ENCODE data around the gene UBE2S. TPM values are rescaled to one million over a fixed set of nuclear protein-coding genes. Genes with fewer than 3 reads are reported as not detected.

Gene UBE2S
- total and polyA plus RNA-seq, 3 donors from 2014 or later: 150 to 272 (median 188) TPM

DNA sequence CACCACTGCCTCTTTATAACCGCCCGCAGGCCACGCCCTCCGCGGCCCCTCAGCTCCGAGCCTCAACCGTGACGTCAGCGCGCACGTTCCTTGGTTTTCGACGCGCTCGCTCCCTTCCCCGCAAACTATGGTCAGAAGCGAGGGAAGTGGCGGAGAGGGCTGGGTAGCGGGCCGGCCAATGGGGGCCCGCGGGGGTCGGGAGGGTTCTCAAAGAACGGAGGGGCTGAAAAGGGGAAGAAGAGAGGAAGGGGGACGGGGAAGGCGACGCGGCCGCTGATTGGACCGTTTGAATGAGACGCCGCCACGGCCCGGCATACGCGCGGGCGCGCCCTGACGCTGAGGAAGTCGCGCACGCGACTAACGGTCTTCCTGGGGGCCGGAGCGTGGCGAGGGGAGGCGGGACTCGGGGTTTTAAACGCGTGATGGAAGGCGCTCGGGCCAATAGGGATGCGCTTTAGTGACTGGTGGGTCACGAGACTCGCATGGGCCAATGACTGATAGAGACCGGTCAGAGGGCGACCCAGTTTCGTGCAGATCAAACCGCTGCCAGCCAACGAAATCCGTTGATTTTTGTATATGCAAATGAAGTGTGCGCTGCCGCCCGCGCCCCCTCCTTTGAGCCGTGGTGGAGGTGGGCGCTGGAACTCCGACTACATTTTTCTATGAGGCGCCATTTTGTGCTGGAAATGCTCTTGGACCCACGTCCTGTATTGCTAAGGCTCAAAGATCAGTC lies 378 bp upstream of the UBE2S start:
- no peaks in the 10 kb centered on the region for H3K27me3 ChIP-seq
- H3K4me3 ChIP-seq: peak overlapping the region; percentile 86 to 98
- H3K9me3 ChIP-seq: no peaks in the 10 kb centered on the region
- WGBS, 2 donors: 0% methylated on average over 47 to 61 of the region's 72 CpGs
- intact Hi-C loops (cut with DNase I; ENCODE audit: low total_unique reads): no loop called here
- peaks cover 19% of the 10 kb centered on the region for H3K4me1 ChIP-seq
- DNase-seq: peak; percentile 100
- no peaks in the 10 kb centered on the region for H3K36me3 ChIP-seq (ENCODE audit: low read depth, missing control alignments)
- H3K27ac ChIP-seq: peak overlapping the region; percentile 99 to 100
- no peak for TF ChIP-seq POLR2A (IDR thresholded peaks at IDR 0.05)
- TF ChIP-seq, protein P1, sequence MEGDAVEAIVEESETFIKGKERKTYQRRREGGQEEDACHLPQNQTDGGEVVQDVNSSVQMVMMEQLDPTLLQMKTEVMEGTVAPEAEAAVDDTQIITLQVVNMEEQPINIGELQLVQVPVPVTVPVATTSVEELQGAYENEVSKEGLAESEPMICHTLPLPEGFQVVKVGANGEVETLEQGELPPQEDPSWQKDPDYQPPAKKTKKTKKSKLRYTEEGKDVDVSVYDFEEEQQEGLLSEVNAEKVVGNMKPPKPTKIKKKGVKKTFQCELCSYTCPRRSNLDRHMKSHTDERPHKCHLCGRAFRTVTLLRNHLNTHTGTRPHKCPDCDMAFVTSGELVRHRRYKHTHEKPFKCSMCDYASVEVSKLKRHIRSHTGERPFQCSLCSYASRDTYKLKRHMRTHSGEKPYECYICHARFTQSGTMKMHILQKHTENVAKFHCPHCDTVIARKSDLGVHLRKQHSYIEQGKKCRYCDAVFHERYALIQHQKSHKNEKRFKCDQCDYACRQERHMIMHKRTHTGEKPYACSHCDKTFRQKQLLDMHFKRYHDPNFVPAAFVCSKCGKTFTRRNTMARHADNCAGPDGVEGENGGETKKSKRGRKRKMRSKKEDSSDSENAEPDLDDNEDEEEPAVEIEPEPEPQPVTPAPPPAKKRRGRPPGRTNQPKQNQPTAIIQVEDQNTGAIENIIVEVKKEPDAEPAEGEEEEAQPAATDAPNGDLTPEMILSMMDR (IDR thresholded peaks at IDR 0.05): no peak

DNA sequence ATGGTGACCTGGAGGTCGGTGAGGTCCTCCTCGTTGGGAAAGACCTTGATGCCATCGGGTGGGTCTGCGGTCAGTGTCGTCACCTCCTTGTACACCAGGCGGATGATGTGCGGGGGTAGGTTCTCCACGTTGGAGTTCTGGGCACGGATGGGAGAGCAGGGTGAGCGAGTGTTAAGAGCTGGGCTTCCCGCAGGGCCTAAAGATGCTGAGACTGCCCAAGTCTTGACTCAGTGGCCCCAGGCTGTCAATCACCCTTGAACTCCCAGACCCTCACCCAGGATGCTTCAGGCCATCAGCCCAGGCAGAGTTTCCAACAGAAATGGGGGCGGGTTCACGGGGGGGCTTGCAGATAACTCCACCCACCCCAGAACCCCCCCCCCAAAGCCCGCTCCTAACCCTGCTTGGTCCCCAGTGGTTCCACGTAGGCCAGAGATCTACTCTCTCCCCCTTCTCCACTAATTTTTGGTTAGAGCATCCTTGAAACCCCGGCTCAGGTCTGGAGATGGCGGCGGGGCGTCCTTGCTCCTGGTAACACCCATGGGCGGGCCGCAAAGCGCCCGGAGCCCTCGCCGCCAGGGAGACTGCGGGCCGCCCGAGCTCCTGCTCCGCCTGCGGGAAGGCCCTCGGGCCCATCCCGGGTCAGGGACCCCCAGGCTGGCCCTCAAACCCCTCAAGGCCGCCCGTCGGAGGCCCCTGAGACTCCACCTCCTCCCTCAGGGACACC lies 600 bp downstream of the UBE2S start:
- no peaks in the 10 kb centered on the region for H3K36me3 ChIP-seq (ENCODE audit: low read depth, missing control alignments)
- peak overlapping the region; percentile 86 to 98 for H3K4me3 ChIP-seq
- H3K27ac ChIP-seq: peak overlapping the region; percentile 99 to 100
- TF ChIP-seq, protein P1 (IDR thresholded peaks at IDR 0.05): no peak
- no peak for TF ChIP-seq POLR2A (IDR thresholded peaks at IDR 0.05)
- H3K4me1 ChIP-seq: peaks cover 24% of the 10 kb centered on the region
- intact Hi-C loops (cut with DNase I; ENCODE audit: low total_unique reads): no loop called here
- no peaks in the 10 kb centered on the region for H3K9me3 ChIP-seq
- no peaks in the 10 kb centered on the region for H3K27me3 ChIP-seq
- no peak for DNase-seq
- WGBS, 2 donors: 5% methylated on average over 35 of the region's 35 CpGs; no CpG with 5 or more reads in 1 of the 2 donors

DNA sequence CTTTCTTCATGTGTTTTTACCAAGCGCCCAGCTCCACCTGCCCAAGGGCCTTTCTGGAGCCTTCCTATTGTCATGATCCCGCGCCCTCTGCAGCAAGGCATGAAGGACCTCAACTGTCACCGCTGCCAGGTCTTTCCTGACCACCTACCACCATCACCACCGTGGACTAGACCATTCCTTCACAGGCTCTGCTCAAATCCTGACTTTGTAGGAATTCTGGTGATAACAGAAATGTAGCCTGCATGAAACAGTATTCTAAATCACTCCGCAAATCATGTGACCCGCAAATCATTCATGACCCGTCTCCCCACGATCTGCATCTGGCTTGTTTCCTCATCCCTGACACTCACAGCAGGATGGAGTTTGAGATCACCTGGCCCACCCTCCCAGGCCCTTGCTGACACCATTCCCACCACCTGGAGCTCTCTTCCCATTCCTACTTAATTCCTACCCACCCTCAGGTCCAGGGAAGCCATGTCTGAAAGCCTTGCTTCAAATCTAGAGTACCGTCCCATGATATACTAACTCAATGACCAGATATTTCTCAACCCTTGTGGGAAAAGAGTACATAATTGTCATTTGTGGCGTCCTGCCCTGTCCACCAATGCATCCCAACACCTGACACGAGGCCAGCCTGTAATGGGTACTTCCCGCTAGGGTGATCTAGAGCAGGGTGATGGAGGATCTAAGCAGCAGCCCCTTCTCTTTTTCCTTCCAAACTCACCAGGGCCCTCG lies 1.3 kb downstream of the UBE2S start:
- no peak for DNase-seq
- H3K4me3 ChIP-seq: peak overlapping the region in 1 of 2 donors; percentile 86
- H3K27me3 ChIP-seq: no peaks in the 10 kb centered on the region
- H3K27ac ChIP-seq: peak overlapping the region in 1 of 2 donors; percentile 100
- TF ChIP-seq, protein P1 (IDR thresholded peaks at IDR 0.05): no peak
- TF ChIP-seq POLR2A (IDR thresholded peaks at IDR 0.05): no peak
- no peaks in the 10 kb centered on the region for H3K36me3 ChIP-seq (ENCODE audit: low read depth, missing control alignments)
- intact Hi-C loops (cut with DNase I; ENCODE audit: low total_unique reads): no loop called here
- 77 to 81% methylated on average over 10 to 14 of the region's 14 CpGs for WGBS, 2 donors
- H3K4me1 ChIP-seq: peaks cover 24% of the 10 kb centered on the region
- H3K9me3 ChIP-seq: no peaks in the 10 kb centered on the region

DNA sequence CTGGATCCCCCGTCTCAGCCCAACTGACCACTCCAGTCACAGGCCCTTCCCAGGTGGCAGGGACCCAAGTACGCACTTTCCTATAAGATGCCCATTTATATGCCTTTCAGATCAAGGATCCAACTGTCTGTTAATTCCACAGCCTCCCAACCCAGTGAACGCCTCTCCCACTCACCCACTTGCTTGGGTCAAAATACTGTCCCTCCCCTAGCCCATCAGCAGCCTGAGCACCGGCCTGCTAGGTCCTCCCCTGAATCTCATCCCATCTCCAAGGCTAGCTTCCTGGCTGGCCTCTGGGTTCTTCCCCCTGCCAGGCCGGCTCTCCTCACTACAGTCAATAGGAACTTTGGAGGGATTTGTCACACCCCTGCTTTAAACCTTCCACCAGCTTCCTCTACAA lies 1.9 kb downstream of the UBE2S start:
- 83 to 87% methylated on average over 5 of the region's 5 CpGs for WGBS, 2 donors
- intact Hi-C loops (cut with DNase I; ENCODE audit: low total_unique reads): no loop called here

More for the DNA sequence above, 1.9 kb downstream of the UBE2S start:
- no peak for DNase-seq
- Histone ChIP-seq H3K36me3 (ENCODE audit: low read depth, missing control alignments) (no peaks in the 10 kb centered on the region), H3K4me1 (peaks cover 24% of the 10 kb centered on the region), H3K9me3 (no peaks in the 10 kb centered on the region), H3K4me3 (no peak overlapping the region), H3K27me3 (no peaks in the 10 kb centered on the region), H3K27ac (no peak overlapping the region)
- TF ChIP-seq, protein P1 (IDR thresholded peaks at IDR 0.05): no peak
- no peak for TF ChIP-seq POLR2A (IDR thresholded peaks at IDR 0.05)
